ACHN (cell line): Measurements from ENCODE around the gene LEFTY1.
A peak's percentile ranks its signal among the peaks of the same experiment; 100 is the strongest.

Experiments
- DNase-seq: peaks from one replicate; pipeline ENCODE4 v3.0.0-alpha.2; 2015
- in situ Hi-C: cut with HindIII; loops from 2 replicates; pipeline ENCODE4 v1.10.0; 2017; ENCODE audit warnings: low sequenced_read_pairs, low pct_ligation_motif_present, low pct_unique_long_range_greater_than_20kb

Gene LEFTY1

GRCh38 chr1:225879521-225880221 is 9.3 kb downstream of the LEFTY1 start:
- no peak for DNase-seq
- in situ Hi-C loops, result no loop called here

- in situ Hi-C loops, result no loop called here
- no peak for DNase-seq
Measured at GRCh38 chr1:225878282-225878681, 10.7 kb downstream of the LEFTY1 start.

GRCh38 chr1:225877580-225877979 is 11.4 kb downstream of the LEFTY1 start:
- in situ Hi-C loops, result no loop called here

GRCh38 chr1:225876900-225877510 is 11.9 kb downstream of the LEFTY1 start:
- in situ Hi-C loops, result no loop called here

More at GRCh38 chr1:225877580-225877979, 11.4 kb downstream of the LEFTY1 start:
- peak; percentile 41 for DNase-seq

GRCh38 chr1:225875044-225875815 is 13.7 kb downstream of the LEFTY1 start:
- no peak for DNase-seq
- in situ Hi-C loops, result no loop called here

More at GRCh38 chr1:225876900-225877510, 11.9 kb downstream of the LEFTY1 start:
- DNase-seq, result no peak

- DNase-seq, result no peak
- in situ Hi-C loops, result no loop called here
Measured at GRCh38 chr1:225874431-225874830, 14.5 kb downstream of the LEFTY1 start.

GRCh38 chr1:225873281-225873850 is 15.6 kb downstream of the LEFTY1 start:
- in situ Hi-C loops, result no loop called here
- DNase-seq, result no peak

- DNase-seq, result no peak
- in situ Hi-C loops, result no loop called here
Measured at GRCh38 chr1:225872075-225872430, 16.9 kb downstream of the LEFTY1 start.

GRCh38 chr1:225871359-225872074 is 17.4 kb downstream of the LEFTY1 start:
- in situ Hi-C loops, result no loop called here
- no peak for DNase-seq

- no peak for DNase-seq
- in situ Hi-C loops, result no loop called here
Measured at GRCh38 chr1:225870911-225871310, 18.0 kb downstream of the LEFTY1 start.

- in situ Hi-C loops, result no loop called here
- no peak for DNase-seq
Measured at GRCh38 chr1:225868631-225869330, 20.2 kb downstream of the LEFTY1 start.

GRCh38 chr1:225866981-225867380 is 22.0 kb downstream of the LEFTY1 start:
- in situ Hi-C loops, result no loop called here
- no peak for DNase-seq

- in situ Hi-C loops, result no loop called here
- peak; percentile 45 for DNase-seq
Measured at GRCh38 chr1:225866061-225866837, 22.7 kb downstream of the LEFTY1 start.

GRCh38 chr1:225865514-225865913 is 23.4 kb downstream of the LEFTY1 start:
- in situ Hi-C loops, result no loop called here
- no peak for DNase-seq

- peak; percentile 55 for DNase-seq
- in situ Hi-C loops, result no loop called here
Measured at GRCh38 chr1:225863167-225863566, 25.8 kb downstream of the LEFTY1 start.

GRCh38 chr1:225862581-225862950 is 26.4 kb downstream of the LEFTY1 start:
- in situ Hi-C loops, result no loop called here

GRCh38 chr1:225861834-225862580 is 26.9 kb downstream of the LEFTY1 start:
- no peak for DNase-seq
- in situ Hi-C loops, result no loop called here

More at GRCh38 chr1:225862581-225862950, 26.4 kb downstream of the LEFTY1 start:
- DNase-seq, result no peak
